Endothelial cell of umbilical vein (primary cell): ENCODE results near the gene TESPA1. TPM values are rescaled to one million over a fixed set of nuclear protein-coding genes. Genes with fewer than 3 reads are reported as not detected.

Experiments
- BruUV-seq: library from RNA; stranded (reverse); fragments of 400-500 nt; replicated peaks from 2 replicates; lab custom pipeline; 2021; lab: Mats Ljungman, UMichigan
- CTCF ChIA-PET: fragments of 300-600, 350-600 bp; sonication (Branson Sonifier 250); formaldehyde crosslinking; loops from one replicate; lab custom pipeline; 2021; ENCODE audit warnings: antibody characterized with exemption, inconsistent platforms; lab: Charles Lee
- POLR2A ChIA-PET: fragments of 300-600, 350-600 bp; sonication (Branson Sonifier 250); formaldehyde crosslinking; loops from one replicate; lab custom pipeline; 2021; ENCODE audit warnings: antibody characterized with exemption, inconsistent platforms; lab: Charles Lee
- DNase-seq: peaks from one replicate; pipeline ENCODE4 v3.0.0-alpha.2; 2011; ENCODE audit warnings: low read depth, low spot score
- FAIRE-seq: peaks from 2 replicates; lab custom pipeline; 2011; peaks lifted over from hg19 to GRCh38; lab: Jason Lieb, UNC
- H2AFZ ChIP-seq: 2 replicates; pipeline ENCODE4 v1.6.0; 2012; ENCODE audit warnings: low read depth, low read length, control low read depth, inconsistent platforms
- H3K27ac ChIP-seq: 2 replicates; pipeline ENCODE4 v1.5.1; 2011; ENCODE audit warnings: low read depth, mild to moderate bottlenecking, control low read depth, low read length, moderate library complexity; ENCODE audit not compliant: insufficient read depth
- H3K27me3 ChIP-seq, 2 experiments: 2 replicates each; pipeline versions ENCODE4 v1.6.0 to v1.6.1; 2011; ENCODE audit warnings: low read length in 2 of 2, mixed read lengths in 1 of 2; ENCODE audit not compliant: control insufficient read depth in 2 of 2, insufficient read depth in 2 of 2
- H3K36me3 ChIP-seq, 2 experiments: 2 replicates in 1 of 2; 3 replicates in 1 of 2; pipeline ENCODE4 v1.5.1; 2011; ENCODE audit warnings: low read length in 2 of 2, mild to moderate bottlenecking in 1 of 2, moderate library complexity in 1 of 2; ENCODE audit not compliant: control insufficient read depth in 2 of 2, insufficient read depth in 2 of 2; ENCODE audit errors: extremely low read depth in 1 of 2
- H3K4me1 ChIP-seq: 3 replicates; pipeline ENCODE4 v1.5.1; 2011; ENCODE audit warnings: mild to moderate bottlenecking, low read length; ENCODE audit not compliant: control insufficient read depth, insufficient read depth; ENCODE audit errors: extremely low read depth
- H3K4me2 ChIP-seq: 2 replicates; pipeline ENCODE4 v1.6.1; 2011; ENCODE audit warnings: low read length, control low read depth, mixed read lengths; ENCODE audit not compliant: insufficient read depth
- H3K4me3 ChIP-seq, 3 experiments: fragments of 200-600 bp in 1 of 3; sonication (generic), shearing (Covaris generic) in 1 of 3; replicated peaks in 1 of 3; 2 replicates each; pipeline ENCODE4 v1.5.1; 2011 to 2016; ENCODE audit warnings: control low read depth in 3 of 3, low read length in 3 of 3, mild to moderate bottlenecking in 2 of 3, inconsistent platforms in 1 of 3, low read depth in 1 of 3, moderate library complexity in 1 of 3; ENCODE audit not compliant: insufficient read depth in 1 of 3
- H3K79me2 ChIP-seq: 2 replicates; pipeline ENCODE4 v1.6.0; 2012; ENCODE audit warnings: low read length, inconsistent platforms; ENCODE audit not compliant: control insufficient read depth, insufficient read depth
- H3K9ac ChIP-seq: replicated peaks from 2 replicates; pipeline ENCODE3; 2011; ENCODE audit warnings: low read length, control low read depth; ENCODE audit not compliant: insufficient read depth; ENCODE audit errors: extremely low read depth
- H3K9me1 ChIP-seq: replicated peaks from 3 replicates; pipeline ENCODE4 v1.6.0; 2011; ENCODE audit warnings: mild to moderate bottlenecking, low read length; ENCODE audit not compliant: control insufficient read depth, insufficient read depth; ENCODE audit errors: extremely low read depth
- H3K9me3 ChIP-seq: replicated peaks from 2 replicates; pipeline ENCODE4 v1.5.1; 2012; ENCODE audit warnings: low read length, inconsistent platforms; ENCODE audit not compliant: control insufficient read depth, insufficient read depth
- H4K20me1 ChIP-seq: replicated peaks from 2 replicates; pipeline ENCODE3; 2011; ENCODE audit warnings: mild to moderate bottlenecking, low read length; ENCODE audit not compliant: control insufficient read depth, insufficient read depth; ENCODE audit errors: extremely low read depth
- CTCF ChIP-seq, 2 donors: IDR thresholded peaks; 1 replicate in 1 of 2; 2 replicates in 1 of 2; pipeline ENCODE4 v1.5.1; 2011; ENCODE audit warnings: low read length in 2 of 2, mild to moderate bottlenecking in 2 of 2, moderate library complexity in 2 of 2, control low read depth in 1 of 2, inconsistent platforms in 1 of 2, low read depth in 1 of 2; ENCODE audit not compliant: insufficient read depth in 1 of 2; ENCODE audit errors: extremely low read depth in 1 of 2
- EZH2 ChIP-seq: IDR thresholded peaks from 2 replicates; pipeline ENCODE4 v1.6.1; 2012; ENCODE audit warnings: borderline replicate concordance, low read depth, mild to moderate bottlenecking, moderate library complexity, low read length, inconsistent platforms; ENCODE audit not compliant: severe bottlenecking
- FOS ChIP-seq: IDR thresholded peaks from 2 replicates; pipeline ENCODE4 v1.6.1; 2011; ENCODE audit warnings: mild to moderate bottlenecking, low read length, moderate library complexity, borderline replicate concordance; ENCODE audit not compliant: insufficient read depth
- JUN ChIP-seq: IDR thresholded peaks from 2 replicates; pipeline ENCODE4 v1.6.1; 2011; ENCODE audit warnings: borderline replicate concordance, low read depth; ENCODE audit not compliant: insufficient read length, insufficient read depth
- MAX ChIP-seq: IDR thresholded peaks from 2 replicates; pipeline ENCODE4 v1.6.1; 2011; ENCODE audit not compliant: insufficient read depth, insufficient read length
- MYC ChIP-seq: IDR thresholded peaks from one replicate; pipeline ENCODE4 v1.6.1; 2011; ENCODE audit warnings: mild to moderate bottlenecking, low read depth, low read length
- POLR2A ChIP-seq: IDR thresholded peaks from 2 replicates; pipeline ENCODE4 v1.6.1; 2012; ENCODE audit warnings: low read depth, mild to moderate bottlenecking, control low read depth, low read length
- POLR2AphosphoS5 ChIP-seq: IDR thresholded peaks from 2 replicates; pipeline ENCODE4 v1.6.1; 2012; ENCODE audit warnings: low read depth, mild to moderate bottlenecking, control low read depth, low read length, moderate library complexity; ENCODE audit not compliant: insufficient read depth
- dilution Hi-C: fragments of 300-500 bp; cut with MboI; formaldehyde crosslinking; loops from one replicate; pipeline ENCODE4 v1.15.0; 2019; ENCODE audit warnings: low sequenced_read_pairs; ENCODE audit not compliant: extremely low pct_ligation_motif_present
- intact Hi-C: fragments of 100-400 bp; cut with micrococcal nuclease; formaldehyde crosslinking; loops from one replicate; pipeline ENCODE4 v1.10.0; 2022
- polyA plus RNA-seq, 4 experiments: library from polyadenylated mRNA; depleted of rRNA in 3 of 4; stranded (reverse) in 3 of 4; unstranded in 1 of 4; fragments of >200 nt; gene quantifications; 2 replicates each; pipeline versions ENCODE4 v1.2.1 to v1.2.3, GENCODE V29; 2011 to 2012; ENCODE audit warnings: missing spikeins in 1 of 4
- total RNA-seq: library from RNA; stranded (reverse); gene quantifications from 2 replicates; pipeline ENCODE4 v1.2.3, GENCODE V29; 2021

TESPA1 gene
- total and polyA plus RNA-seq, 2 donors (not counting 3 experiments of a cell fraction or from before 2014, with no cell fraction given): not detected

- POLR2A ChIA-PET: no interaction called here
- Histone ChIP-seq H3K4me3 (no peak overlapping the region), H3K9ac (no peak overlapping the region), H3K4me2 (no peak overlapping the region), H3K27me3 (peaks cover 0 to 6% of the 10 kb centered on the region in 2 experiments), H3K36me3 (no peaks in the 10 kb centered on the region), H3K4me1 (peaks cover 27% of the 10 kb centered on the region), H3K9me3 (no peaks in the 10 kb centered on the region), H2AFZ (no peak overlapping the region), H4K20me1 (no peaks in the 10 kb centered on the region), H3K9me1 (no peaks in the 10 kb centered on the region), H3K27ac (no peak overlapping the region), H3K79me2 (no peaks in the 10 kb centered on the region)
- no peak for TF ChIP-seq POLR2AphosphoS5
- intact Hi-C loops (no loop called here), dilution Hi-C loops (no loop called here)
- CTCF ChIA-PET: no interaction called here
- FAIRE-seq: peak; percentile 15
- no TSS peak for BruUV-seq
- DNase-seq: peak; percentile 2
These were observed 47.2 kb downstream of the TESPA1 start for GRCh38 chr12:54937376-54937775.

GRCh38 chr12:54936736-54937135, 47.8 kb downstream of the TESPA1 start:
- POLR2A ChIA-PET: no interaction called here
- Histone ChIP-seq H3K4me3 (no peak overlapping the region), H3K79me2 (no peaks in the 10 kb centered on the region), H2AFZ (no peak overlapping the region), H3K4me1 (peaks cover 27% of the 10 kb centered on the region), H3K27ac (no peak overlapping the region), H3K36me3 (no peaks in the 10 kb centered on the region), H3K9me3 (no peaks in the 10 kb centered on the region), H3K4me2 (no peak overlapping the region), H3K9ac (no peak overlapping the region), H4K20me1 (no peaks in the 10 kb centered on the region), H3K27me3 (peaks cover 0 to 6% of the 10 kb centered on the region in 2 experiments), H3K9me1 (no peaks in the 10 kb centered on the region)
- FAIRE-seq (no peak), DNase-seq (no peak)
- TF ChIP-seq EZH2: no peak
- TF ChIP-seq JUN: no peak
- TF ChIP-seq CTCF (IDR thresholded peaks at IDR 0.05; ENCODE audit: extremely low read depth in 1 of 2, insufficient read depth in 1 of 2, low read depth in 1 of 2, low read length in 2 of 2): no peak
- no peak for TF ChIP-seq MYC
- no peak for TF ChIP-seq POLR2A
- TF ChIP-seq FOS: no peak
- TF ChIP-seq MAX: no peak
- intact Hi-C loops: no loop called here
- dilution Hi-C loops: no loop called here
- CTCF ChIA-PET: no interaction called here
- BruUV-seq: no TSS peak
